Measurements from ENCODE around the gene THBS3.
"Not testable (repeated sequence)": the region's sequence is repeated elsewhere in the genome, so short reads cannot be mapped to it uniquely, and the experiment has no call there.

Gene THBS3
- 3.8 to 63.5 (median 22.2) reads per million in 3 experiments for total RNA-seq

DNA sequence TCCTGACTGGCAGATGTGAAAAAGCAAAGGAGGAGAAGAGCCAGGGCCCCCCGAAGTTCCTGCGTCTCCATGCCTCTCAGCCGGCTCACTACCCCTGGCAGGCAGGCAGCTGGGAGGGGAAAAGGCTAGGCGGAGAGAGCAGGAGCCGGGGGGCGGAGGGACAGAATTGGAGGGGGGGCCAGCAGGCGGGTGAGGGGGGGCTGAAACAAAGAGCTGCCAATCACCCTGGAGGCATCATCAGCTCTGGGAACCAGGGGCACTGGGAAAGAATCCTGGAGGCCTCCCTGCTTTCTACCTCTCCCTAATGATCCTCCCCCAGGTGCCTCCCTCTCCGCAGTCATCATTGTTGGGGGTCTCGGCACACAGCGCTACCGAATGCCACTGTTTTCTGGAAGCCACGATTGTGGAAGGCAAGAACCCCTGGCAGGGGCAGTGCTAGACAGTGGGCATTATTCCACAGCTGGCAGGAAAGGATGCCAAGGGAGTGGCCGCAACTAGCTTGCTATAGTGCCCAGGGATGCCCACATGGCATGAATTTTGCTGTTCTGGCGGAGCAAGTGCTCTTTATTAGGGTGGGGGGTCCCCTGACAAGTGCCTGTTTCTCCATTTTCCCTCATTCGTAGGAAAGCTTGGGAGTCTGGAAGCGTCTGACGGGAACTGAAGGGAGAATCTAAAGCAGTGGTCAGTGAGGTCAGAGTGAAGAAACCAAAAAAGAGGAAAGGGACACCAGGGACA is at the start of gene THBS3:
TSS of gene THBS3 (minus strand) at position 92 of the 735 bp plus-strand sequence. CDS start at position 71, 21 bp downstream.
- DNase-seq: no peak

- no peak for DNase-seq
These were observed 48.6 kb upstream of the THBS3 start for GRCh38 chr1:155256058-155256852.

DNA sequence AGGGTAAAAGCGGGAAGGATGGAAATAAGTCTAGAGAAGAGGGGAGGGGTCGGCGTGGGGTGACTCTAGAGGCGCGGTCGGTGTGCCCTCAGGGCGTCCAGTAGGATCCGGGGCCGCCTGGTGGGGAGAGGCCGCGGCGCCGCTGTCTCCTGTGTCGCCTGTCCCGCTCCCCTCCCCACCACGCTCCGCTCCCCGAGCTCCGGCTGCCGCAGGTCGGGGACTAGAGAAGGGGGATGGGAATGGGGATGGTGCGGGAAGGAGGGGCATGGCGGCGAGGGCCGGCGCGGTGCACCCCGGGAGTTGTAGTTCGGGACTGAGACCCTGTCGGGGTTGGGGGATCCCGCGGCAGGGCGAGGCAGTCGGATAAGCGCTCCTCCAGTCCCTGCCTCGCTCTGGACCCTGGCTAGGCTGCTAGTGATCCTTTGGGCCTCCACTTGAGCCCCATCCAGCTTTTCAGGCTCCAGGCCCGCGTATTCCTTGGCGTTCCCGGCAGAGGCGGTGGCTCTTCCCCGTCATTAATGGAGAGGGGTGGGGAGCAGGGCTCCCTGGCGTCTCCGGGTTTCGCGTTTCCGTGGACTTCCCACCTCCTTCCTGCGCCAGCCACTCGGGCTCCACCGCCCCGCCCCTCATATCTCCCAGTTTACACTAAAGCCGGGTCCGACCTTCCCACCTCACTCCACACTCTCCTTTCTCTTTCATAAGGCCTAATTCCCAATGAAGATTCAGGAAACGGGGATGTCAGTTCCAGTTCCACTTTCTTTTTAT is 47.7 kb upstream of the THBS3 start, which contains the start of gene ENTREP3:
TSS of gene ENTREP3 (minus strand) at position 241 of the 765 bp plus-strand sequence. CDS start 606 bp downstream, outside the sequence.
- peak; percentile 65 for DNase-seq

GRCh38 chr1:155254714-155255242 is 47.1 kb upstream of the THBS3 start:
- no peak for DNase-seq

DNA sequence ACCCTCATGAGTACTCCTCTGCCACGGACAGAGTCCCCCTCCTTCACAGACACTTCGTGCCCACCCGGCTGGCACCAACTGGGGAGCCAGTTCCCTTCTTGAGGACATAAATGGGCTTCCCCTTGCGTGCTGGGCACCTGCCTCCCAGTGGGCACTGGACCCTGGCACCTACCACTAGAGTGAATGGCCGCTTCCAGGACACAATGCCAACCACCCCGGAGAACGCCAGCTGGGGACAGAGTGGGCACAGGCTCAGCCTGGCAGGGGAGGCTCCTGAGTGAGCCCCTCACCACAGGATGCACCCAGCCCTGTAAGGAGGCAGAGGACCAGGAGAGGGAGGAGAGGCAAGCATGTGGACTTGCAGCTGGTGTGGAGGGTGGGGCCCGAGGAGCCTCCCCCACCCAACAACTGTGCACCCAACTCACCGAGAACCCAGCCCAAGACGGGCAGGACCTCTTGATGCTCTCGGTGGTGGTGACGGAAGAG is 46.6 kb upstream of the THBS3 start:
- DNase-seq: no peak

GRCh38 chr1:155253797-155254196 is 46.1 kb upstream of the THBS3 start:
- no peak for DNase-seq

DNA sequence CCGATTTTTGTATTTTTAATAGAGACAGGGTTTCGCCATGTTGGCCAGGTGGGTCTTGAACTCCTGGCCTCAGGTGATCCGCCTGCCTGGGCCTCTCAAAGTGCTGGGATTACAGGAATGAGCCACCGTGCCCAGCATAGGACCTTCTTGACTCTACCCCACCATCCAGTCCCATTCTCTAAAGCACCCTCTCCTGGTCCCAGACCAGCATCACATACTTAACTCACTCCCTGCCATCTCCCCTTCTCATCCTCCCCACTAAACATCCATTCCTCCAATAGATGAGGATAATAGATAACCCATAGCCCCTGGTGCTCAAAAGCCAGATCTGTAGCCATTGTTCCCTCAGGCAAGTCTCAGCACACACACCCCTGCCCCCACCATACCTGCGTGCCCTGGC is 45.5 kb upstream of the THBS3 start:
- no peak for DNase-seq

- DNase-seq: no peak
These were observed 43.9 kb upstream of the THBS3 start for GRCh38 chr1:155251566-155251965.

GRCh38 chr1:155250633-155251449 is 43.1 kb upstream of the THBS3 start:
- DNase-seq: peak; percentile 90

GRCh38 chr1:155250246-155250632 is 42.5 kb upstream of the THBS3 start:
- DNase-seq: no peak

- DNase-seq: no peak
These were observed 40.2 kb upstream of the THBS3 start for GRCh38 chr1:155247667-155248553.

GRCh38 chr1:155246796-155247195 is 39.1 kb upstream of the THBS3 start:
- DNase-seq: not testable (repeated sequence)

- DNase-seq: no peak
These were observed 37.4 kb upstream of the THBS3 start for GRCh38 chr1:155245163-155245524.

DNA sequence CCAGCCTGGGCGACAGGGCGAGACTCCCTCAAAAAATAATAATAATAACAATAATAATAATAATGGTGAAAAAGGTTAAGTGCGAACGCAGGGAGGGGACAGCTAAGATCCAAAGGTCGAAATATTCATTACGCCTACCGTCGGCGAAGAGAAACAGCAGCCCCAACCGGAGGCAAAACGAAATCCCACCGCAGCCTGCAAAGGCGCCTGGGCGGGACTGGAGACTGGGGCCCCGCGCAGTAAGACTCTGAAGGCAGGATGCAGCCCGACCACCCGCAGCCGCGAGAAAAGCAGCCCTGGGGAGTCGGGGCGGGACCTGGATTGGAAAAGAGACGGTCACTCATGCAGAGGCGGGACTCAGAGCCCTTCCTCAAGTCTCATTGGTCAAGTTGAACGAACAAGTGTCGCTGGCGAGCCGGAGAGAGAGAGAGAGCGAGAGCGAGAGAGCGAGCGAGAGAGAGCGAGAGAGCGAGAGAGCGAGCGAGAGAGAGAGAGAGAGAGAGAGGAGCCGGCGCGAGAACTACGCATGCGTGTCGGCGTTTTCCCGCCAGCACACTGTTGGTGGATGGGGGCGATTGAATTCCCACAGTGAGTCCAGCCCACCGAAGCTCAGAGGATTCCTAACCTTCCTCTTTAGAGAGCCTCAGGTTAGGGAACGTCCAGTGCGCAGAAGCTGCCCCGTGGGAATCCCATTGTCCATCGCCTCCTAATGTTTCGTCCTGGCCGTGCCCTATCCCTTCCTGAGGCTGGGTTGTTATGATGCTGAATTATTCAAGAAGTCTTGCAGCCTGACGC is 36.9 kb upstream of the THBS3 start:
- DNase-seq: peak; percentile 96

DNA sequence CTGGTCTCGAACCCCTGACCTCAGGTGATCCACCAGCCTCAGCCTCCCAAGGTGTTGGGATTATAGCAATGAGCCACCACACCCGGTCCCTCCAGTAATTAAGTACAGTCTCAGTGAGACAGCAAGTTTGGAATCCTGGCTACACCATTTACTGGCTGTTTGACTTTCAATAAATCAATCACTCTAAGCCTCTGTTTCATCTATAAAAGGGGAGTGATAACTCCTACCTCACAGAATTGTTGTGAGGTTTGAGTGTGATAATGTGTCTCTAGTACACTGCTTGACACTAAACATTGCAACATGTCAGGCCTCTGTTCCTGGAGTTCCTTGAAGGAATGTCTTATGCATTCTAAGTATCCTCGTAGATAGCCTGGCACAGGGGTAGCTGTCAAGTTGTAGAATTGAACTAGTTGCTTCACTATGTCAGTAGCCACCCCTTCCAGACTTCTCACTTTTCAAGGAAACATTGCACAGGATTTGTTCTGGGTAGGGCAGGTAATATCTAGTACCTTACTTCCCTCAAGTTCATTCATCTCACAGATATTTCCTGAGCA is 35.2 kb upstream of the THBS3 start:
- no peak for DNase-seq

DNA sequence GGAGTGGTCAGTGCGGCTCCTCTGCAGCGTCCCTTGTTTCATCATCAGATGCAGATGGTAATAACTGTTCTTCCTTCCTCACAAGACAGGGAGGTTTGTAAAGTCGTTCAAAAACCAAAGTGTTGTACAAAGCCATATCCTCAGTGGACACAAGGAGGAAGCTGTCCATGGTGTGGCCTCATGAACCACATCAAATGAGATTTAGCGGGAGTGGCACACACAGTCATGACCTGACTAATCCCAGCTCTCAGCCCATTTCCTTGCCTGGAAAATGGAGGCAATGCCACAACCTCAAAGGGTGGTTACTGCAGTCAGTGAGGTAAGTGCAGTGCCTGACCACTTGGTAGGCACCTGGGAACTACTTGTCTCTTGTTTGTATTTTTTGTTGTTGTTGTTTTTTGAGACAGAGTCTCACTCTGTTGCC is 34.2 kb upstream of the THBS3 start:
- no peak for DNase-seq

GRCh38 chr1:155241069-155241679 is 33.5 kb upstream of the THBS3 start:
- DNase-seq: peak; percentile 72

- no peak for DNase-seq
These were observed 28.8 kb upstream of the THBS3 start for GRCh38 chr1:155236451-155236850.

- DNase-seq: peak; percentile 23
These were observed 27.7 kb upstream of the THBS3 start for GRCh38 chr1:155235375-155235774.

Measured in central memory CD4-positive, alpha-beta T cell (primary cell).